GM21786 (cell line): ENCODE results near the gene GIGYF2.
"Not testable (repeated sequence)": the region's sequence is repeated elsewhere in the genome, so short reads cannot be mapped to it uniquely, and the experiment has no call there.

ENCODE experiments used
- ATAC-seq: cut with Tn5 transposase; IDR thresholded peaks from one replicate; pipeline ENCODE4 v1.9.1; 2021; ENCODE audit not compliant: unreplicated experiment

GIGYF2 gene

DNA sequence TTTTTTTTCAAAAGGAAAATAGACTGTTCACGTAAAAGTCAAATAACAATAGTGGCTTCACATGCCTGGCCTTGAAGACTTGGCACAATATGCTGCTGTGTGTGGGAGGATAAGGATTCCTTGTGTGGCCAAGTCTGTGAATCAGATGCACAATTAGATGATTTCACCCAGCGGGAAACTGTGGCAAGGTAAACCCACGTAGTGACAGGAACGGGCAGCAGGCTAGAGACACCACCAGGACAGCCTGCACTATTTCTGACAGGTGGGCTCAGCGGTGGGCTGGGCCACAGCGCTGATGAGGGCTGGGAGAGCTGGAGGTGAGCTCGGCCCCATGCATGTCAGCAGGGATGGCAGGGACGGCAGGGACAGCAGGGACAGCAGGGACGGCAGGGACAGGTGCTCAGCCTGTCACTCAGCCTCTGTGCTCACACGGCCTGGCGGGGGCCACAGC, 194.5 kb downstream of the GIGYF2 start:
- ATAC-seq = no peak

DNA sequence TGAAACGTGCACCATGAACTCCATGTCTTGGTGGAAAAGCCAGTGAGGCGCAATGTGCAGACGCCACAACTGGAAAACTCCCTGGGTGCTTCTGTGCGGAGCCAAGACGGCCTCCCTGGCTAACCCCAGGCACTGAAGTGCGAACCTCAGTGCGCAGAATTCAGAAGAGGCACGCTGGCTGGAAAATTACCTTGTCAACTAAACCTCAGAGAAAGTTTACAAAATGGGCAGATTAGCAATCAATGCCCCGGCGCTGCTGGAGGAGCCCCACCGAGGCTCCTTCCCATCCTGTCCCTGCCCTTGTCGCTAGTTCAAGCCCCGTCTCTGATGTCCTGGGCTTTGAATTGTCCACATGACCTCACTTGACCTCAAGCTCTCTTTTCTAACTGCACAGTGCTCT, 195.1 kb downstream of the GIGYF2 start:
- ATAC-seq = no peak

DNA sequence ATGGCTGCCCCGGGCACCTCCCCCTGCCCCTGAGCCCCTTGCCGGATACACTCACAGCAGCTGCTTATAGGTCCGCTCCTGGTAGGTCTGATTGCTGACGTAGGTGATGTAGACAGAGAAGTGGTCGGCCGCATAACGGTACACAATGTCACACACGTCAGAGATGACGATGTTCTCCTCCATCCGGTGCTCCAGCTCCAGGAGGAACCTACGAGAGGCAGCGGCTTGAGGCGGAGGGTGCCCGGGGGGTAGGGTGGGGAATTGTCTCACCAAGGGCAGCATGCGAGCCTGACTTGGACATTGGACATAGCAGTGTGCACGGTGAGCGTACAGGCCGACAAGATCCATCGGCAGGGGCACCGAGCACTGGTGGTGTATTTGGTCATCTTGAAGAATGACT, 195.7 kb downstream of the GIGYF2 start:
- ATAC-seq = no peak

- ATAC-seq = no peak
Measured at GRCh38 chr2:232893834-232894233, 196.7 kb downstream of the GIGYF2 start.

DNA sequence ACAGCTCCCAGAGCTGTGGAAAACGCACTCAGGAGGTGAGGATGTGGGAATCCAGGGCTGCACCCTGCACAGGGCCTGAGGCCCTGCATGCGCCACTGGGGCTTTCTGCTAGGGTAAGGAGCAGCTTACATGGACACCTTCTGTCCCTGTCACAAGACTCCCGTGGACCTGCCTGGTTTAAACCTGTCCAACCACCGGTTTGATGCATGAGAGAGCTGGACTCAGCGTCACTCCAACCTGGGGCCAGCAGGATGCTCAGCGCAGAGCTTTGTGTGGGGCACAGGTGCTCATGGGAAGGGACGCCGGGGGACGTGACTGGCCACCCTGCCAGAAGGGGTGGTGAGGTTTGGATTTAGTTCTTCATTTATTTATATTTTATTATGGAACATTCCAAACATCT, 197.1 kb downstream of the GIGYF2 start:
- ATAC-seq = no peak

DNA sequence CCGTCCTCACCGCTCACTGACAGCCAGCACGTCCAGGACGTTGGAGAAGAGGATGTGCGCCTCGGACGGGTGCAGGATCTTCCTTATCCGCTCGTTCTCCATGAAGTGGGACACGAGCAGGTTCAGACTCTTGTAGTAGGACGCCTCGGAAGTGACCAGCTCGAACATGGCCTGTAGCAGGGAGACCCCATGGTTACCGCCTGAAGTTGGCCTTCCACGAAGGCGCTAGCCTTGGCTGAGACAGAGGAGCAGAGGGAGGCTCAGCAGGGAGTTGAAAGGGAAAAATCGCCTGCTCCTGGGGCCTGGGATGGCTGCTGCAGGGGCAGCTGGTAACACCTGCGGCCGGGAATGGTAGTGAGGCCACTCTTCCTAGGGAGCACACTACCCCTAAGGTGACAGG, 197.6 kb downstream of the GIGYF2 start:
- ATAC-seq = no peak

GRCh38 chr2:232896111-232896510, 199.0 kb downstream of the GIGYF2 start:
- no peak for ATAC-seq

DNA sequence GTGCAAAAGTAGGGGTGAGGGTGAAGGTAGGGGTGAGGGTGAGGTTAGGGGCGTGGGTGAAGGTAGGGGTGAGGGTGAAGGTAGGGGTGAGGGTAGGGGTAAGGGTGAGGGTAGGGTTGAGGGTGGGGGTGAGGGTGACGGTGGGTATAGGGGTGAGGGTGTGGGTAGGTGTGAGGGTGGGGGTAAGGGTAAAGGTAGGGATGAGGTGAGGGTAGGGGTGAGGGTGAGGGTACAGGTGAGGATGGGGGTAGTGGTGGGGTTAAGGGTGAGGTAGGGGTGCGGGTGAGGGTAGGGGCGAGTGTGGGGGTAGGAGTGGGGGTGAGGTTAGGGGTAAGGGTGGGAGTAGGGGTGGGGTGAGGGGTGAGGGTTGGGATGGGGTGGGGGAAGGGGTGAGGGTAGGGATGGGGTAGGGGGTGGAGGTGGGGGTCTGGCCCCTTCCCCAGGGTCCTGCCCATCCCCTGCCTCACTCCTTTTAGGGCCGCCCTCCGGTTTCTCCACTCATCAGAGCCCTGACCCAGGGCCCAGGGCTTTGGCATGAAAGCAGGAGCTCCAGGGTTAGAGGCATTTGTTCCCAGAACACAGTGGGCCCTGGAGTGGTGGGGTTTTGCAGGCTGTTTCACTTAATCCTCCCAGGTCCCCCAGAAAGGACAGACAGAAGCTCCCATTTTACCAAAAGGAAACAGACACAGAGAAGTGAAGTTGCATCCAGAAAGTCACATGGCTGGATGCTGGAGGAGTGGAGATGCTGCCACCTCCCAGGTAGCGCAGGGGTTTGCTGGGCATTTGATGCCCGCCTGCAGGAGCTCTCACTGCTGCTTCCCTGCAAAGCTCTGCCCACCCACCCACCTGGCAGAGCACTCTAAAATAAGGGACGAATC, 199.8 kb downstream of the GIGYF2 start:
- ATAC-seq = no peak

GRCh38 chr2:232897598-232898408, 200.7 kb downstream of the GIGYF2 start:
- ATAC-seq = no peak

GRCh38 chr2:232898592-232899543, 201.7 kb downstream of the GIGYF2 start:
- no peak for ATAC-seq

GRCh38 chr2:232900811-232901735, 203.9 kb downstream of the GIGYF2 start:
- no peak for ATAC-seq

DNA sequence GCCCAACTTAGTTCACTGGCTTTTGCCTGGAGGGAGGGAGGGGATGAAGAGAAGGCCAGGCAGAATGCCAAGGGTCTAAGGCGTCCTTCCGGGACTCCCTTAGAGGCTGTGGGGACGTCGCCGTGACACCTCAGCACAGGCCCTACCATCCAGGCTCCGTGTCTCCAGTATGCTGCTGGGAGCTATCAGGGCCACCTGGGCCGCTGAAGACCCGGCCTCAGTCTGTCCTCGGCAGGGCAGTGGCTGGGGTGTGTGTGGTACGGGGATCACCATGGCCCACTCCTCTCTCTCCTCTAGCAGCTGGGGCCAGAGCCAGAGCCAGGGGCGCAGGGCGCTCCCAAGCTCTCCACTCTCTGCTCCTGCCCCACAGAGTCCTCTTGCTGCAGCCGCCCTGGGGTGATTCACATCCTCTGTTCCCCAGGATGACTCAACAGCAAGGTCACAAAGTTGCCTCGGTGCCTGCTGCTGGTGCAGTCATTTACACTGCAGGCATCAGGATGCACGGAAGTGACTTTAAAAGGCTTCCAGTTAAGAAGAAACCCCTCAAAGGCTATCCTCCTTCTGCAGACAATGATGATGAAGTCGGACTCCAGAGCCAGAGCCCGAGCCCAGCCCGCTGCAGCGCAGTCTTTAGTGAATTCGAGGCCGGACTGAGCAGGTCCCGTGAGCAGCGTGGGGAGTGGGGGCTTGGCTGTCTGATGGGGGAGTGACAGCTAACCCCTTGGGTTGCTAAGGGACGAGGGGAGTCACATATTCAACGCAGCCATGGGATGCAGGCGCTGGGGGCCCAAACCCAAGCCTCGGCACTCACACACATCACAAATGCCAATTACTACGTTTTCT, 204.8 kb downstream of the GIGYF2 start:
- no peak for ATAC-seq

DNA sequence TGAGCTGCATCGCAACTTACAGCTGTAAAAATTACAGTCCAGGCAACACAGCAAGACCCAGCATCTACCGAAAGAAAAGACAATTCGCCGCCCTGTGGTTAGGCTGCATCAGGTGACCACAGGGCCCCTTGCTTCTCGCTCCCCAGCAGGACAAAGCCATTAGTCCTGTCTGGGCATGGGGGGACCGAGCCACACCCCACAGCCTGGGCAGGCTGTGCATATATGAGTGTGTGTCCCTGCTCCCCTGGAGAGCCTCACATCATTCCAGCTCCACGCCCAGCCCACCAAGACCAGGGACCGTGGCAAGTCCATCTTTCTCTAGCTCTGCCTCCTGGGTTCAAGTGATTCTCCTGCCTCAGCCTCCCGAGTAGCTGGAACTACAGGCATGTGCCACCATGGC, 206.9 kb downstream of the GIGYF2 start:
- ATAC-seq = no peak

DNA sequence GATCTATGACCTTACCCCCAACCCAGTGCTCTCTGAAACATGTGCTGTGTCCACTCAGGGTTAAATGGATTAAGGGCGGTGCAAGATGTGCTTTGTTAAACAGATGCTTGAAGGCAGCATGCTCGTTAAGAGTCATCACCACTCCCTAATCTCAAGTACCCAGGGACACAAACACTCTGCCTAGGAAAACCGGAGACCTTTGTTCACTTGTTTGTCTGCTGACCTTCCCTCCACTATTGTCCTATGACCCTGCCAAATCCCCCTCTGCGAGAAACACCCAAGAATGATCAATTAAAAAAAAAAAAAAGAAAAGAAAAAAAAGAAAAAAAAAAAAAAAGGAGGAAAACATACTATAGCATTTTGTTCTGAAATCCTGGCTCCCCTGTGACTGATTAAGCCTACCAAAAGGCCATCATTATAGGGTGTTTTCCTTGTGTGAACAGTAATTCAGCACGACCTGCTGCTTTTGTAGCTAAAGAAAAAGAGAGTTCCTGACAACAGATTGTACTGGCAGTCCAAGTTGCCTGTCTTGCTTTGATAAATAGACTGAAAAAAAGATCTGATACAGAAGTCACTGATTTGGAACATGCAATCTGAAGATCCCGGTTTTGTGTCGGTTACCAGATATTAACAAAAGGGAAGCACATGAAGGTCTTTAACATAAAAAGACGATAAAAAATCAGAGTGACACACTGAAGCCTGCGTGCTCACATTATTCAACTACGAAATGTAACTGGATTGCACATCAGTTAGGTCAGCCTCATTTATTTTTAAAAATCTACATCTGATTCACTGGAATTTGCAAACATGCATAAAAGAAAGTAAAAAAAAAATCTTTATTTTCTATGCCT, 210.0 kb downstream of the GIGYF2 start:
- ATAC-seq = not testable (repeated sequence)

GRCh38 chr2:232907718-232908085, 210.6 kb downstream of the GIGYF2 start:
- ATAC-seq = not testable (repeated sequence)

DNA sequence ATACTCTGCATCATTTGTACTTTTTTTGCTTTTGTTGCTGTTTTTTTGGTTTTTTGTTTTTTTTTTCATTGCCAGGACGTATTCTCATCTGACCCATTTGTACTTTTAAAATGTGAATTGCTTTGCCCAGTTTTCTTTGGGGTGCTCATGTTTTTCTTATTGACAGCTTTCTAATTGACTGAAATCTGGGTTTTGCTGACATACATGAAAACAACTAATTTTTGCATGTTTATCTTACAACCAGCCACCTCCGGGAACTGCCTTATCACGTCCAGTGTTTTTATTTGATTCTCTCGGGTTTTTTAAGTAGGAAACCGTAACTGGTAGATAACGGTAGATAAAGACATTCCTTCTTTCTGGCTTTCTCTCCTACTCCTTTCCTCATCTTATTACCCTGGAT, 211.6 kb downstream of the GIGYF2 start:
- no peak for ATAC-seq
